Omental fat pad (tissue), 4 donors: ENCODE data around the gene HEATR1. TPM values are rescaled to one million over a fixed set of nuclear protein-coding genes. Genes with fewer than 3 reads are reported as not detected.

Experiments used
- ATAC-seq: fragments of 150-250 bp; one replicate; pipeline ENCODE4 v1.9.1; 2016; ENCODE audit warnings: mild to moderate bottlenecking, moderate library complexity; ENCODE audit not compliant: low FRiP score
- DNase-seq: peaks from one replicate; pipeline ENCODE4 v3.0.0-alpha.2; 2019; ENCODE audit warnings: low spot score
- total RNA-seq, 4 donors: library from RNA; depleted of rRNA; stranded (reverse); fragments of >200 nt; gene quantifications; one replicate each; pipeline ENCODE4 v1.1.0, GENCODE V29; 2016
- TF ChIP-seq, protein P1 (sequence below), 3 donors: fragments of 450-650 bp; IDR thresholded peaks; one replicate each; pipeline ENCODE4 v1.5.1; 2016 to 2017; ENCODE audit warnings: antibody characterized with exemption in 3 of 3, mild to moderate bottlenecking in 3 of 3, moderate library complexity in 2 of 3

Gene HEATR1
- total RNA-seq, 4 donors from 2014 or later, result 25.9 to 75.4 (median 41.9) TPM

DNA sequence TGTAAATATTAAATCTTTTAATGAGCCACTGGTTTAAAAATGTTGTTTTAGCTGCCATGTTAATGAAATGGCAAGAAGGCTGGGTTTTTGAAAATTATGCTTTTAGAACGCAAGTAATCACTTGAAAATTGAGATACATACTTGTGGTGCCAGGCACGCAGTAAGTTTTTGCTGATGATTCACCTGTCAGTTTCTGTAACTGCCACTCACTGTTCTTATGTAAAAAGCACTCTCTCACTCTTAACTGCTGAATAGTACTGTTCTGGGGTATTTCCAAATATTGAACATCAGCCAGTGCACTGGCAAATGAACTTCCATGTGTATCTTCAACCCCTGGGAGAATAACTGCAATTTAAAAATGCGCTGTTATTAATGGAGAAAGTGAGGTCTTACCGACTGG lies 62.6 kb downstream of the HEATR1 start:
- TF ChIP-seq, protein P1, sequence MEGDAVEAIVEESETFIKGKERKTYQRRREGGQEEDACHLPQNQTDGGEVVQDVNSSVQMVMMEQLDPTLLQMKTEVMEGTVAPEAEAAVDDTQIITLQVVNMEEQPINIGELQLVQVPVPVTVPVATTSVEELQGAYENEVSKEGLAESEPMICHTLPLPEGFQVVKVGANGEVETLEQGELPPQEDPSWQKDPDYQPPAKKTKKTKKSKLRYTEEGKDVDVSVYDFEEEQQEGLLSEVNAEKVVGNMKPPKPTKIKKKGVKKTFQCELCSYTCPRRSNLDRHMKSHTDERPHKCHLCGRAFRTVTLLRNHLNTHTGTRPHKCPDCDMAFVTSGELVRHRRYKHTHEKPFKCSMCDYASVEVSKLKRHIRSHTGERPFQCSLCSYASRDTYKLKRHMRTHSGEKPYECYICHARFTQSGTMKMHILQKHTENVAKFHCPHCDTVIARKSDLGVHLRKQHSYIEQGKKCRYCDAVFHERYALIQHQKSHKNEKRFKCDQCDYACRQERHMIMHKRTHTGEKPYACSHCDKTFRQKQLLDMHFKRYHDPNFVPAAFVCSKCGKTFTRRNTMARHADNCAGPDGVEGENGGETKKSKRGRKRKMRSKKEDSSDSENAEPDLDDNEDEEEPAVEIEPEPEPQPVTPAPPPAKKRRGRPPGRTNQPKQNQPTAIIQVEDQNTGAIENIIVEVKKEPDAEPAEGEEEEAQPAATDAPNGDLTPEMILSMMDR (IDR thresholded peaks at IDR 0.05), result no peak
- DNase-seq (no peak), ATAC-seq (peak; percentile 77)

DNA sequence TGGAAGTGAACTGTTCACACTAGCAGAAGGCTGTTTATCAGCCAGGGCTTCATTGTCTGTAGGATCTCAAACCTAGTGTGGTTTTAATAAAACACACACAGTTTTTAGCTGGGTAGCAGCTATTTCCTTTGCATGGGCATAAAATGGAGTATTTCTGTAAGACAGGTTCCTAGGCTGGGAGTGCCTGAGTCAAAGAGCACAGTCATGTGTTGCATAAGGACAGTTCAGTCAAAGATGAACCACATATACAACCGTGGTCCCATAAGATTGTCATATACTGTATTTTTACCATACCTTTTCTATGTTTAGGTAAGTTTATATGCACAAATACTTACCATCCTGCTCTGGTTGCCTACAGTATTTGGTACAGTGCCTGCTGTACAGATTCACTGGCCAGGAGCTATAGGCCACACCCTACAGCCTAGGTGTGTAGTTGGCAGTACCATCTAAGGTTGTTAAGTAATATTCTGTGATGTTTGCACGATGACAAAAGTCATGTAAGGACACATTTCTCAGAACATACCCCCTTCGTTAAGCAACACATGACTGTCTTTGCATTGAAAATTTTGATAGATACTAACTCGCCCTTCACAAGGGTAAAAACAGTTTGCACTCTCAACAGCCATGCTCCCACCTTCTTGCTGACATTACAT lies 63.4 kb downstream of the HEATR1 start:
- ATAC-seq (no peak), DNase-seq (no peak)
- TF ChIP-seq, protein P1 (IDR thresholded peaks at IDR 0.05), result no peak

DNA sequence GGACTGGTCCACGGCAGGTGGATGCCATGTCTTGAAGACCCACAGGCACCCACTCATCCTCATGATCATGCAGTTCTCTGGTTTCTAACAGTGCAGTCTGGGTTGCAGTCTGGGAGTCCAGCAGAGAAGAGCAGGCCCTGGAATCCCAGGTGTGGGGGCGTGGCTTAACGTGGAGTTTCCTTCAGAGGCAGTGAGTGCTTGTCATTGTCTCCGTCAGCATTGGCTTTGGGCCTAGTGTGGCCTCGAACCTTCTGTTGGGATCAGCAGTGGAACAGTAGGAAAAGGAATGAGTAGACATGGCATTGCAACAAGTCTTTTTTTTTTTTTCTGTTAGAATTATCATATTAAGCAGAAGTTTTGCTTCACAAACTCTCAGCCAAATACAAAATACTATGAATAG lies 67.8 kb downstream of the HEATR1 start:
- ATAC-seq (no peak), DNase-seq (no peak)
- TF ChIP-seq, protein P1 (IDR thresholded peaks at IDR 0.05), result no peak

DNA sequence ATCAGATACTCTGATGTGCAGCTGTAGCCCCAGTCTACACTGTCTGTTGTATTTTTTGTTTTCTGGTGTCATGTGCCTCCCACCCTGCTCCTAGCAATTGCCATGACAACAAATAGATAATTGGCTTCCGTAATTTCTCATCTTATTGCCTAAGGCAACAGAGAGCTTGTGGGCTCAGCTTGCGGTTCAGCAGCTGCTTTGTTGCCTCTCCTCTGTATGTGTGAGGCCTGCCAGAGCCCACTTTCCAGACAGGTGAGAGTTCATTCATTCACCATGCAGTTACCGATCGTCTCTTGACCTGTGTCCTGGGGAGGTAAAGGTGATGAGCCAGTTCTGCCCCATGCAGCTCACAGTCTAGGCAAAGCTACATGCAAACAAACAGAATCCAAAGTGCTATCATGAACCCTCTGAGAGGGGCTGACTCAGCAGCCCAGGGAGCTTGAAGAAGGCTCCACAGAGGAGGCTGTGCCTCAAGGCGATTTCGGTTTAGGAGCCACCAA lies 68.6 kb downstream of the HEATR1 start:
- ATAC-seq (no peak), DNase-seq (no peak)
- TF ChIP-seq, protein P1 (IDR thresholded peaks at IDR 0.05), result no peak

DNA sequence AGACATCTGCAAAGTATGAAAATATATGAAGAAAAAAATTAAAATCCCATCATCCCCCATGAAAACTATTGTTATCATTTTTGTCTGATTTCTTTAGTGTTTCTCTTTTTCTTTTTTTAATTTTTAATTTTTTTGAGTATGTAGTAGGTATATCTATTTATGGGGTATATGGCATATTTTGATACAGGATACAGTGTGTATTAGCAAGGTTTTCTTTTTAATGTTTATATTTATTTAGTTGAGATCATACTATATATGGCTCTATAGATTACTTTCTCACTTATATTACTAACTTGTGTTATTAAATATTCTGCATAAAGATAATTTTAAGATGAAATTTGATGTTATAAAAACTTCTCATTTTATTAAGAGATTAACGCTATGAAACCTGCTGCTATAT lies 69.1 kb downstream of the HEATR1 start:
- TF ChIP-seq, protein P1 (IDR thresholded peaks at IDR 0.05), result no peak
- DNase-seq (no peak), ATAC-seq (no peak)

DNA sequence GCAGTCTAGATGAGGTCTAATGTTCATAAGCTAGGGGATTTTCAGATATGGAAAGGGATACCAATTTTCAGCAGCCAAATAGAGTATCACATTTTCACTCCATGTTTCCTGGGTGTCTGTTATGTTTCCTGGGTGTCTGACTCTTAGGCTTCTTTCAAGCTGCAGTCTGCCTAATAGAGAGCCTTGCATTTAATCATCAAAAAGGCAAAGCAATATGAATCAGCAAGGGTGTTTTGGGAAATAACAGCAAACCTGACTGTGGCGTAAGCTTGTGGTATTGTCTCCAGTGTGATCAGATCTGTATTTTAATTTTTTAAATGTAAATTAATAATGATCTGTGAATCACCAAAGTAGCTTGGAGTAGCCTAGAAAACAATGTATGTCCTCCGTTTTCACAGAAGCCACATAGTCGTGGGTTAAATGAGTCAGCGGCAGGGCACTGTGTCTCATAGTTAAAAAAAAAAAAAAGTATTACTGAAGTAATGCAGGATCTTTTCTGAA lies 70.1 kb downstream of the HEATR1 start:
- DNase-seq (no peak), ATAC-seq (no peak)
- TF ChIP-seq, protein P1 (IDR thresholded peaks at IDR 0.05), result no peak

DNA sequence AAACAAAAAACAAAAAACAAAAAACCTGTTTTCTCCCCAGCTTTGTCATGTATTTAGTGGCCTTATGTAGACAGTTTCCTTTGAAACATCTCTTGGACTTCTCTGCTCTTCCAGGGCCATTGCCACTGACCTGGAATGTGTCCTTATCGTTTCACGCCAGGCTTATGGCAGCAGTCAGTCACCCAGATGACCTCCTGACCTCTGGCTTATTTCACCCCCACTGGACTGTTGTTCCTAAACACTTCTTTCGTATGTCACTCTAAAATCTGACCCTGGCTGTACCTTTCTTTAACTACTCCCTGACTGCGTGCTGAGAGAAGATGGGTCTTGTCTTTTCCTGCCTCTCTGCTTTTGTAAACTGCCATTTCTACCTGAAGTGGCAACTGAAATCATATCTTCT lies 71.5 kb downstream of the HEATR1 start:
- TF ChIP-seq, protein P1 (IDR thresholded peaks at IDR 0.05), result no peak
- DNase-seq (no peak), ATAC-seq (no peak)
